DMS153 treated with DMSO at 0.1 percent for 48 hours (cell line): ENCODE results near the gene YEATS2.
A peak's percentile ranks its signal among the peaks of the same experiment; 100 is the strongest.
"Not testable (repeated sequence)": the region's sequence is repeated elsewhere in the genome, so short reads cannot be mapped to it uniquely, and the experiment has no call there.

Experiments used
- DNase-seq: peaks from one replicate; lab custom pipeline; 2025; ENCODE audit not compliant: unreplicated experiment; lab: John Stamatoyannopoulos, UW

The YEATS2 gene

DNA sequence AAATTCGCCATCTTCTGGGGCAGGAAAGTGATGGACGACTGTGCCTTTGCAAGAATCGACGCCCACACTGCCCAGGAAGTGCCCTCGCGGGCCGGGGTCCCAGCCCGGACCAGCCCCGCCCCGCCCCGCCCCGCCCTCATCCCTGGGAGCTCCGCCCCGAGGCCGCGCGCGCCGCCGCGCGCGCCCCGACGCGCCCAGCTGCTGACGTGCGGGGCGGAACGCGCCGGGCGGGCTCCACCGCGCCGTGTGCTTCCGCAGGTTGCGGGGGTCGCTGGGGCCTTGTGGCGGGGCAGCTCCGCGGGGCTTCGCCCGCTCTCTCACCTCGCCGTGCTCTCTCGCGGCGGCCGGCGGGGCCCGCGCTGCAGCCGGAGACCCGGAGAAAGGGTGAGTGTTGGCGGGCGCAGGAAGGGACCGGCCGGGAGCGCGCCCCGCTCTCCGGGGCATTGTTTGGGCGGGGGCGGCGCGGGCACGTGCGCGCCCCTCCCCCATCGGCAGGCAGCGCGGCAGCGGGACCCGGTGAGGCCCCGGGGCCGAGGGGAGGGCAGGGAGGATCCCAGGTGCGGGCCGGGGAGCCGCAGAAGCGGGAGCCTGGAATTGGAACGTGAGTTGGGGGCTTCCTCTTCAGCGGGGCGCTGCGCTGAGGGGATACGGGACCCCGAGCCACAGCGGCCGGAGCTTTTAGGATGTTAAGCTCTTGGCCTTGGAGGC is at the start of gene YEATS2:
Gene YEATS2, plus strand, starts transcription at position 188 of the 708 bp plus-strand sequence. CDS start 17,366 bp downstream, outside the sequence.
- DNase-seq, result peak; percentile 41

DNA sequence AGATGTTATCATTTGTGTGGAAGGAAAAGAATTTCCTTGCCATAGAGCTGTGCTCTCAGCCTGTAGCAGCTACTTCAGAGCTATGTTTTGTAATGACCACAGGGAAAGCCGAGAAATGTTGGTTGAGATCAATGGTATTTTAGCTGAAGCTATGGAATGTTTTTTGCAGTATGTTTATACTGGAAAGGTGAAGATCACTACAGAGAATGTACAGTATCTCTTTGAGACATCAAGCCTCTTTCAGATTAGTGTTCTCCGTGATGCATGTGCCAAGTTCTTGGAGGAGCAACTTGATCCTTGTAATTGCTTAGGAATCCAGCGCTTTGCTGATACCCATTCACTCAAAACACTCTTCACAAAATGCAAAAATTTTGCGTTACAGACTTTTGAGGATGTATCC is 47.0 kb upstream of the YEATS2 start:
- no peak for DNase-seq

DNA sequence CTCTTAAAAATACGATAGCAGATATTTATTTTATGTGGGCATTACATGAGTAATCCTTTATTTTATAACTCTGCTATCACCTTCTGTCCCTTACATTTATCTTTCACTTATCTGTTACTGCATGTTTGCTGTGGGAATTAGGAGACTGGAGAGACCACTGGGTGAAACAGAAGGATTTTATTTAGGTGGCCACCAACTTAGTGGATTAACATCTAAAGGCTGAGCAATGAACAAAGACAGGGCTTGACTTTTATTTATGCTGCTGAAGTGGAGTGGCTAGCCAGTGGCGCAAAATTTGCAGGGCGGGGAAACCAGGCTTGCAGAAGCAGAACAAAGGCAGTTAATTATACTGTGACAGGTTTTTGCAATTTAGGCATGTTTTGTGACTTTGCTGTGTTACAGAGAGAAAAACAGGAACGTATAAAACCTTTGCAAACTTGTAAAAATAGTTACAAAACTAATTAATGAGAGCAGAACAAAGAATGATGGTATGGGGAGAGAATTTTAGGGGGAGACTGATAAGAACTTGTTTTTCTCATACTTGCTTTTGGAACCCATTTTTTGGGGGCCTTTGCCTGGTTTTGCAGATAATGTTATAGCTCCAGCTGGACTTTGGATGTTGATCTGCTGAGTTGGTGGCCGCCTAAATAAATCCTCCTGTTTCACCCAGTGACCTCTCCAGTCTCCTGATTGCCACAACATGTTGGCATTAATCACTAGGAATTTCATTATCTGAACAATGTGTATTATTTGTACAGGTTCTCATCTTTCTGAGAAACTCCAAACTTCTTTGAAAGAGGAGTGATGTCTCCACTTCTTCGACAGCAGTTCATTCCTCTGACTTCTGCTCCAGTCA is 44.2 kb upstream of the YEATS2 start:
- DNase-seq, result no peak

DNA sequence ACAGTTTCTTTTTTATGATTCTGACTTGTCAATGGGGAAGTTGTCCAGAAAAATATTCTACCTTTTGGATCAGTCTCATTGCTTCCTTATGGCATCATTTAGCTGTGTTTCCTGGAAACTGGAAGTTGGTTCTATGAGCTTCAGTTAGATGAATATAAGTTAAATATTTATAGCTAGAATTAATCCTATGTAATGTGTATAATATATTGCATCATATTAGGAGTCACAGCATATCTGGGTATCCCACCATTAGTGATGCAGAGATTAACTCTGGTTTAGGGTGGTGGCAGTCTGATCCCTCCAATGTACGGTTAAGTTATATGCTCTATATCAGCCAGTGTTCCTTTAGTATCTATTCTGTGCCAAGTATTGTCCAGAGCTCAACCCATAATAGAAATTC is 42.9 kb upstream of the YEATS2 start:
- no peak for DNase-seq

DNA sequence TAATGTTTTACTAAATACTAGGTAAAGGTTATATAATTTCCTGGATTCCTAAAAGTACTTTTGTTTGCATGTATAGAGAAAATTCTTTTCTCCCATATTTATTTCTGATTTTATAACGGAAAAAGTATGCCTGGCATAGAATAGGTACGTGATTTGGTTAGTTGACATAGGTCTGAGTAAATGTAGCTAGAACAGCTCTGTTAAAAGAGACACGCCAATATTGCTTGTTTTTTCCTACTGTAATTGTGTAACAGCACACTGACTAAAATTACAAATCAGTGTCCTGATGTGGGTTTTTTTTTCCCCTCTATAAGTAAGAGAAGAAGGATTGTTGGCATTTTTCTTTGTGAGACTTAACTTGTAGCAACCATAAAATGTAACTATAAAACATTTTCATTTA is 35.5 kb upstream of the YEATS2 start:
- DNase-seq, result no peak

DNA sequence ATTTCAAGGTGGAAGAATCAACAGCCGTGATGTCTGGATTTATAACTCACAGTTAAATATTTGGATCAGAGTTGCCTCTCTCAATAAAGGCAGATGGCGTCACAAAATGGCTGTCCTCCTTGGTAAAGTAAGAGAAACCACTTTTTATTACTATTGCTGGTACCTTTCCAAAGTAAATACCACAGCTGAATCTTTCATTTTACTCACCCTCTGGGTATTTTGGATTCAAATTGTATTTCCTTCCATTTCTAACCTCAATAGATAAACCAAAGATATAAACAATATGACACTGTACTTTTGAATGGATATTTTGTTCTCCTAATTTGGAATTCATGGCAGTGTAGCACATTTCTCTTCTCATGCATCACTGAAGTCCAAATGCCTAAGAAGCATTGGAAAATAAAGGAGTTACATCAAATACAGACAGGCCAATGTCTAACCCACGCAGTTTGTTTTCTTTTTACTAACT is 32.6 kb upstream of the YEATS2 start:
- DNase-seq, result no peak

DNA sequence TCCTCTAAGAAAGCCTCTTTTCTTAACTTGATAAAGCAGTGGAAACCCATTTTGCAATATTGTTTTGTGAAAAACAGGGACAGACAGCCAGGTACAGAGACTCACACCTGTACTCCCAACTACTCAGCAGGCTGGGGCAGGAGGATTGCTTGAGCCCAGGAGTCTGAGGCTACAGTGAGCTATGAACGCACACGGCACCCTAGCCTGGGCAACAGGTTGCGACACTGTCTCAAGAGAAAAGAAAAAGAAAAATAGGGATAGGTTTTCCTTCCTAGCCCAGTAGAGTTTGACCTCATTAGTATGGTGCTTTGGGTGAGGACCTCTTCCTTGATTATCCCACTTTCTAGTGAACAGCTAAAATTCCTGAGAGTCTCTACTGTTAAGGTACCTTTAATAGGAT is 17.5 kb upstream of the YEATS2 start:
- DNase-seq, result no peak

DNA sequence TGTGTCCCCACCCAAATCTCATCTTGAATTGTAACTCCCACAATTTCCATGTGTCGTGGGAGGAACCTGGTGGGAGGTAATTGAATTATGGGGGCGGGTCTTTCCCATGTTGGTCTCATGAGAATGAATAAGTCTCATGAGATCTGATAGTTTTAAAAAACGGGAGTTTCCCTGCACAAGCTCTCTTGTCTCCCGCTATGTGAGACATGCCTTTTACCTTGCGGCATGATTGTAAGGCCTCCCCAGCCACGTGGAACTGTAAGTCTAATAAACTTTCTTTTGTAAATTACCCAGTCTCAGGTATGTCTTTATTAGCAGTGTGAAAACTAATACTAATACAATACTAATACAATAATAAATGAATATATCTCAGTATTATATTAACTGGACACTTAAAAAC is 9.9 kb upstream of the YEATS2 start:
- DNase-seq, result no peak

DNA sequence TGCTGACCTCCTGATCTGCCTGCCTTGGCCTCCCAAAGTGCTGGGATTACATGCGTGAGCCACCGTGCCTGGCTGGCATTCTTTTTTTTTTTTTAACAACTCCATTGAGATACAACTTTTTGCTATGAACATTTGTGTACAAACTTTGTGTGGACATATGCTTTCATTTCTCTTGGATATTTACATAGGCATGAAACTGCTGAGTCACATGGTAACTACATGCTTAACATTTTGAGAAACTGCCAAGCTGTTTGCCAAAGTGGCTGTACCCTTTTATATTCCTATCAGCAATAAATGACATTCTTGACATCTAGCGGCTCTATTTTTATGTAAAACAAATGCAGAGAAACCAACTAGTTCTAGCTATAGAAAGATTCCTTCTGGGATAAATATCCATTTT is 8.7 kb upstream of the YEATS2 start:
- no peak for DNase-seq

DNA sequence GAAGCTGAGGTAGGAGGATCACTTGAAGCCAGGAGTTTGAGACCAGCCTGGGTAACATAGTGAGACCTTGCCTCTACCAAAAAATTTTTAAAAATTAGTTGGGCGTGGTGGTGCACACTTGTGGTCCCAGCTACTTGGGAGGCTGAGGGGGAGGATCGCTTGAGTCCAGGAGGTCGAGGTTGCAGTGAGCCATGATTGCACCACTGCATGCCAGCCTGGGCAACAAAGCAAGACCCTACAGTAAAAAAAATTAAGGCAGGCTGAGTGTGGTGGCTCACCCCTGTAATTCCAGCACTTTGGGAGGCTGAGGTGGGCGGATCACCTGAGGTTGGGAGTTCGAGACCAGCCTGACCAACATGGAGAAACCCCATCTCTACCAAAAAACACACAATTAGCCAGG is 8.0 kb upstream of the YEATS2 start:
- DNase-seq, result not testable (repeated sequence)

DNA sequence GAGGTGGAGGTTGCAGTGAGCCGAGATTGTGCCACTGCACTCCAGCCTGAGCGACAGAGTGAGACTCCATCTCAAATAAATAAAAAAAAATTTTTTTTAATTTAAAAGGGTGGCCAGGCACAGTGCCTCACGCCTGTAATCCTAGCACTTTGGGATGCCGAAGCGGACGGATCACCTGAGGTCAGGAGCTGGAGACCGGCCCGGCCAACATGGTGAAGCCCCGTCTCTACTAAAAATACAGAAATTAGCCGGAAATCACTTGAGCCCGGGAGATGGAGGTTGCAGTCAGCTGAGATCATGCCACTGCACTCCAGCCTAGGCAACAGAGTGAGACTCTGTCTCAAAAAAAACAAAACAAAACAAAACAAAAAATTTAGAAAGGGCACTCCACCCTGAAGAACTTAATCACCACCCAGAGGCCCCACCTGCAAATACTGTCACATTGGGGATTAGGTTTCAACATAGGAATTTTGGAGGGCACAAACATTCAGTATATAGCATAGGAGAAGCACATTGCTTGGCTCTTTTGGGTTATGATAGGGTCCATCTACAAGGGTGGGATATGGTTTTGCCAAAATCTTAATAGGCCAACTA is 7.1 kb upstream of the YEATS2 start:
- DNase-seq, result no peak

DNA sequence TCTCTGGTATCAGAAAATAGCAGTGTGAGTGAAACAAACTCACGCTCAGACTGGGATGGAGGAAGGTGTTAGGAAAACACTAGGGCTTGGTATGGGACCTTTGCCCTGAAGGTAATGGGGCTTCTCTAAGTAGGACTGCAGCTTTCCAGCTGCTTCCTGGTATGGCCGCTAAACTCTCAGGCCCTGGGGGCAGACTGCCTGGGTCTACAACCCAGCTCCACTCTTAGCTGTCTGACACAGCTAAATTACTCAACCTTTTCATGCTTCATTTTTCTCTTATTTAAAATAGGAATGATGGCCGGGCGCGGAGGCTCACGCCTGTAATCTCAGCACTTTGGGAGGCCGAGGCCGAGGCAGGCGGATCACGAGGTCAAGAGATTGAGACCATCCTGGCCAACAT is 5.2 kb upstream of the YEATS2 start:
- no peak for DNase-seq

DNA sequence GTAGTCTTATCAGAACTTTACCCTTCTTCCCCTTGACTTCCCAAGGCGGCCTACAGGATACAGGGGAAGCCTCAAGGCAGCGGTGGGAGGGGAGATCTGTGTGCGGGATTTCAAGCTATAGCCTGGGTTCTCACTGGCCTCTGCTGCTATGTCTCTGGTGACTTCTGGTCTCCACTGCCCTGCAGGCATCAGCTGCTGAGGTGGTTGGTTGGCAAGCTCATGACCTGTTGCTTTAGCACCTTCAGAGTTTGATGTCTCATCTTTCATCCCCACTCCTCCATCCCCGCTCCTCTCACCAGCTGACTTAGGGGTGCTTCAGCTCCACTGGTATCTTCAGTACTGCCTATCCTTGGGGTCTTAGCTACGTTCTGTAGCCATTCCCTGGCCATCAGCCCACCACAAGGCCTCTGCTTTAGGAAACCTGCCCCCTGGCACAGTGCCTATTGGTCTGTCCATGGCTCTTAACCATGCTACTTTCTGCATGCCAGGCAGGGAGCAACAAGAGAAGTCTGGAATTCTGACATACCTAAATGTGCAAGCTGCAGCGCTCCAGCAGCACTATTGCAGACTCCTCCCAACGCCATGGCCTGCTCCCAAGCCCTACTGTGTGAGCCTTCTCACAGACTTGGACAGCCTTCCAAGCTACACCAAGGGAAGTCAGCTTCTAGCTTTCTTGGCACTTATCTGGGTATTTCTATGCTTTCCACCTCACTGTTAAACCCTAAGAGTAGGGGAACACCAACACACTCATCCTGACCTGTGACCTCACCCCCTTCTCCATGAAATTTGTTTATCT is 1.8 kb upstream of the YEATS2 start:
- DNase-seq, result no peak

DNA sequence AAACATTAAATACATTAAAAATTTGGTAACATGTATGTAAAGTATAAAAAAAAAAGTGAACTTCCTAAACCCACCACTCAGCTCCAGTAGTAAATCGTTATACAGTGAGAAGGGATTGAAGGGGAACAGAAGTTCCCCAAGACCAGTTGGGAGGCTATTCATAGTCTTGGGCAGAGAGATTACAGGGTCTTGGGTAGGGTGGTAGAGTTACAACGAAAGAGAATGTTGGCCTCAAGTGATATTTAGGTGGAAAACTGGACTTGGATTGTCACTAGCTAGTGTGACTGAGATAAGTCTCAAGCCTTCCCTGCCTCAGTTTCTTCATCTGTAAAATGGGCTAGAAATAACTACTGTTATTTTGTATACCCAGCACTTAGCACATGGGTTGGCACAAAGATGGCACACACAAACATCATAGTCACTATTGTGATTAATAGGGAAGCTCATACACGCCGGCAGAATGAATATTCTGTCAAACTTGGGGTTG is 431 bp upstream of the YEATS2 start:
- DNase-seq, result no peak

DNA sequence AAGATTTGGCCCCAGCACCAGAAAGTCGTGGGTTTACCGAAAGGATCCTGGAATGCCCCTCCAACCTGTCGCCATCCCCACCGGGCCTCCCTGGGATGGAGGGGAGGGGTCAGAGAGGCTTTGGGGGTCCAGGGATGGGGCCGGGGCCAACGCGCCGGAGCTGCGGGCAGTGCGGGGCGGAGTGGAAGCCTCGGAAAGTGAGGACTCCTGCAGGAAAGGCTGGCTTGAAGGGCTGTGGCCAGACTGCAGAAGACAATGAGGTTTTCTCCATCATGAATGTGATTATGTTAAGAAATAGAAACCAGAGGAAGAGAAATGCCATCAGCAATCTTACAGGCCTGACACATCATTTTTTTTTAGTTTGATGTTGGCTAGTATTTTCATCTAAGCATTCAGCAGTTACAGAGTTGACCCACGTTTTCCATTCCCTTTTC is 738 bp downstream of the YEATS2 start:
- peak; percentile 9 for DNase-seq

DNA sequence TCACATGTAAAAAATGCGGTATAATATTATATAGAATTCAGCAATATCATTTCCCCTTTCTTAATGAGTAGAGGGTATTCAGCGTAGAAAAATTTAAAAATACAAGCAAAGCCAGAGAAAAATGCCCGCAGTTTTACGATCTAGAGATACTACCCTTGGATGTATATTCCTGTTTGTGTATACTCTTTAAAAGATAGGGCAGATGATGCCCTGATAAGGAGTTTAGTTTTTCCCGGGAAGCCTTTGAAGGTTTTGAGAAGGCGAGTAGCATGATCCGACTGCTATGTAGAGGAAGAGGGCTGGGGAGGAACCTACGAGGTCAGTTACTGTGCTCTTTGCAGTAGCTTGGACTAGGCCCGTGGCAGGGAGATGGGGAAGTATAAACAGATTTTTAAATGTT is 1.2 kb downstream of the YEATS2 start:
- peak; percentile 12 for DNase-seq

DNA sequence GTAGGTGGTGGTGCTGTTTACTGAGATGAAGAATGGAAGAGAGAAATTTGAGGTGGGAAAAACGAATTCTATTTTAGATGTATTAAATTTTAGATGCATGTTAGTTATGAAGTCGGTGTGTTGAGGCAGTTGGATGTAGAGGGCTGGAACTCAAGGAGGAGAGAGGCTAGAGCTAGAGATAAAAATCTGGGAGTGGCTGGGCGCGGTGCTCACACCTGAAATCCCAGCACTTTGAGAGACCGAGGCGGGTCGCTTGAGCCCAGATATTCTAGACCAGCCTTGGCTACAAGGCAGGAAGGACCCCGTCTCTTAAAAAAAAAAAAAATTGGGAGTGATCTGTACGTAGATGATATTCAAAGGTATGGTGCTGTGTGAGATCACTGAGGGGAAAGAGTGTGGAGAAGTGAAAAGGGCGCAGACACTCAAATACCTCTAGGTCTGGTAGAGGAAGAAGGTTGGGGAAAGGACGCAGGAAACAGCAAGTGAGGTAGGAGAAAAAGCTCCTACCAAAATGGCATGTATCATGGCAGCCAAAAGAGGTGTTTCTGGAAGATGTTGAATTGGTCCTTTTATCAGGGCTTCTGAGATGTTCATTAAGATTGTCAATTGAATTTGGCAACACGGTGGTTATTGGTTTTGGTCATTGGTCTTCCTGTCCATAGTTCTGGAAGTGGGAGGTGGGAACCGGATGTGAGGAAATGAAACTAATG is 1.8 kb downstream of the YEATS2 start:
- no peak for DNase-seq

DNA sequence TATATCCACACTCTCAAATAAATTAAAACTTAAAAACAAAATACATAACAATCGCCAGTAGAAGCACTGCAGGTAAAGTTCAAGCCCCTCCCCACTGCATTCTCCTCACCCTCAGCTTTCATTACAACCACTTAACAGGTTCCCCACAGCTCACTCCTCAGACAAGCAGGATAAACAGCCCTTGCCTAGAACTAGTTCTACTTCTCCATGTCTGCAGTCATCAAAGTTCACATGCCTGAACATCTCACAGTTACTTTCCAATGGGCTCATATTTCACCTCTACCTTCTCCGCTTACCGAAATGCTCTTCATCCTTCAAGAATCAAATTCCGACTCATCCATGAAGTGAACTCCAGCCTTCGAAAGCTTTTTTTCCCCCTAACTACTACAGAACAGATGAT is 4.1 kb downstream of the YEATS2 start:
- no peak for DNase-seq

DNA sequence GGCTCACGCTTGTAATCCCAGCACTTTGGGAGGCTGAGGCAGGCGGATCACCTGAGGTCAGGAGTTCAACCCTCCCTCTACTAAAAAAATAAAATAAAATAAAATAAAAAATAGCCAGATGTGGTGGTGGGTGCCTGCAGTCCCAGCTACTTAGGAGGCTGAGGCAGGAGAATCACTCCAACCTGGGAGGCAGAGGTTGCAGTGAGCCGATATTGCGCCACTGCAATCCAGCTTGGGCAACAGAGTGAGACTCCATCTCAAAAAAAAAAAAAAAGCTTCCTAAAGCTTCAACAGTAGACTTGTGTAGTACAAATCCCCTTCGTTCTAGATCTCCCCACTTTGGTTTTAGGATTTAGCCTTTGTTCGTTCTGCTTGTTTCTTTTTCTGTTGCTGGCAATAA is 6.3 kb downstream of the YEATS2 start:
- DNase-seq, result not testable (repeated sequence)

DNA sequence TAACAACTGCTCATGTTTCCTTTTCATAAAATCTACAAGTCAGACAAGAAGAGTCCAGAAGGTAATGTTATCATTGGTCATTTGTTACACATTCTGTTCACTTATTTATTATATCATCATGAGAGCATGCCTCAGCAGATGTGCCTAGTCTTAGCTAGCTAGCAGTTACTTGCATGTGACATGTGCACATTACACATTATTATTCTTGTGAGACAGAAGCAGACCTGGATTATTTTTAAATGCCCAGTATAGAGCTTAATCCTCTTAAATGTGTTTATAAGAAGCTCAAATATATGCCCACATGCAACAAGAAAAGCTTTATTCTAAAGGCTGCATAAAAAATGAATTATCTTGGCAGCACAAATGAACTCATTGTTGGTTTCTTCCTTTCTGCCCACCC is 12.6 kb downstream of the YEATS2 start:
- DNase-seq, result no peak
